ENCODE measurements around the gene TCHP. TPM values are rescaled to one million over a fixed set of nuclear protein-coding genes. Genes with fewer than 3 reads are reported as not detected.

TCHP gene
- total and polyA plus RNA-seq, 2 of the 13 experiments (the other 11 are each of a cell fraction or from before 2014, with no cell fraction given) = 6.7 to 12.2 TPM

DNA sequence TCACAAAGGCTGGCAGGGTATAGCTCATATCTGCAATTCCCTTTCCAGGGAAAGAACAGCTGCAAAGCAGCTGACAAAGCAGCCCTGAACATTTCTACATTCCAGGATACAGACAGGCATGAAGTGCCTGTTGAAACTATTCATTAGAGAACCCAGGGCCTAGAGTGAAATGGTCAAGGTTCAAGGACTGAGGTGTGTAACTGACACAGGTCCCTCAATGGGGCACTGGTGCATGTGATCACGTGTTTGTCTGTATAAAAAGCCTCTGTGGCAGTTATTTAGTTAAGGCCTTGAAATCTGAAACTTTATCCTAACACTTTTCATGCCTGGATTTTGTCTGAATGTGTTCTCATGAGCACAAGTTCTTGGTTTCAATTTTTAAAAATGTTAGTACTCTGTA, 49.0 kb downstream of the TCHP start (continued):
- TF ChIP-seq TRIM24 (CRISPR knock-in tag; IDR thresholded peaks at IDR 0.05) = no peak
- TF ChIP-seq, protein P1, sequence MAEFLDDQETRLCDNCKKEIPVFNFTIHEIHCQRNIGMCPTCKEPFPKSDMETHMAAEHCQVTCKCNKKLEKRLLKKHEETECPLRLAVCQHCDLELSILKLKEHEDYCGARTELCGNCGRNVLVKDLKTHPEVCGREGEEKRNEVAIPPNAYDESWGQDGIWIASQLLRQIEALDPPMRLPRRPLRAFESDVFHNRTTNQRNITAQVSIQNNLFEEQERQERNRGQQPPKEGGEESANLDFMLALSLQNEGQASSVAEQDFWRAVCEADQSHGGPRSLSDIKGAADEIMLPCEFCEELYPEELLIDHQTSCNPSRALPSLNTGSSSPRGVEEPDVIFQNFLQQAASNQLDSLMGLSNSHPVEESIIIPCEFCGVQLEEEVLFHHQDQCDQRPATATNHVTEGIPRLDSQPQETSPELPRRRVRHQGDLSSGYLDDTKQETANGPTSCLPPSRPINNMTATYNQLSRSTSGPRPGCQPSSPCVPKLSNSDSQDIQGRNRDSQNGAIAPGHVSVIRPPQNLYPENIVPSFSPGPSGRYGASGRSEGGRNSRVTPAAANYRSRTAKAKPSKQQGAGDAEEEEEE (CRISPR knock-in tag; IDR thresholded peaks at IDR 0.05; ENCODE audit: borderline replicate concordance) = no peak
- TF ChIP-seq ELF4 (CRISPR knock-in tag; IDR thresholded peaks at IDR 0.05; ENCODE audit: borderline replicate concordance) = no peak
- no peak for TF ChIP-seq ZFYVE20 (CRISPR knock-in tag; IDR thresholded peaks at IDR 0.05; ENCODE audit: borderline replicate concordance, low read depth)
- TF ChIP-seq, protein P2, sequence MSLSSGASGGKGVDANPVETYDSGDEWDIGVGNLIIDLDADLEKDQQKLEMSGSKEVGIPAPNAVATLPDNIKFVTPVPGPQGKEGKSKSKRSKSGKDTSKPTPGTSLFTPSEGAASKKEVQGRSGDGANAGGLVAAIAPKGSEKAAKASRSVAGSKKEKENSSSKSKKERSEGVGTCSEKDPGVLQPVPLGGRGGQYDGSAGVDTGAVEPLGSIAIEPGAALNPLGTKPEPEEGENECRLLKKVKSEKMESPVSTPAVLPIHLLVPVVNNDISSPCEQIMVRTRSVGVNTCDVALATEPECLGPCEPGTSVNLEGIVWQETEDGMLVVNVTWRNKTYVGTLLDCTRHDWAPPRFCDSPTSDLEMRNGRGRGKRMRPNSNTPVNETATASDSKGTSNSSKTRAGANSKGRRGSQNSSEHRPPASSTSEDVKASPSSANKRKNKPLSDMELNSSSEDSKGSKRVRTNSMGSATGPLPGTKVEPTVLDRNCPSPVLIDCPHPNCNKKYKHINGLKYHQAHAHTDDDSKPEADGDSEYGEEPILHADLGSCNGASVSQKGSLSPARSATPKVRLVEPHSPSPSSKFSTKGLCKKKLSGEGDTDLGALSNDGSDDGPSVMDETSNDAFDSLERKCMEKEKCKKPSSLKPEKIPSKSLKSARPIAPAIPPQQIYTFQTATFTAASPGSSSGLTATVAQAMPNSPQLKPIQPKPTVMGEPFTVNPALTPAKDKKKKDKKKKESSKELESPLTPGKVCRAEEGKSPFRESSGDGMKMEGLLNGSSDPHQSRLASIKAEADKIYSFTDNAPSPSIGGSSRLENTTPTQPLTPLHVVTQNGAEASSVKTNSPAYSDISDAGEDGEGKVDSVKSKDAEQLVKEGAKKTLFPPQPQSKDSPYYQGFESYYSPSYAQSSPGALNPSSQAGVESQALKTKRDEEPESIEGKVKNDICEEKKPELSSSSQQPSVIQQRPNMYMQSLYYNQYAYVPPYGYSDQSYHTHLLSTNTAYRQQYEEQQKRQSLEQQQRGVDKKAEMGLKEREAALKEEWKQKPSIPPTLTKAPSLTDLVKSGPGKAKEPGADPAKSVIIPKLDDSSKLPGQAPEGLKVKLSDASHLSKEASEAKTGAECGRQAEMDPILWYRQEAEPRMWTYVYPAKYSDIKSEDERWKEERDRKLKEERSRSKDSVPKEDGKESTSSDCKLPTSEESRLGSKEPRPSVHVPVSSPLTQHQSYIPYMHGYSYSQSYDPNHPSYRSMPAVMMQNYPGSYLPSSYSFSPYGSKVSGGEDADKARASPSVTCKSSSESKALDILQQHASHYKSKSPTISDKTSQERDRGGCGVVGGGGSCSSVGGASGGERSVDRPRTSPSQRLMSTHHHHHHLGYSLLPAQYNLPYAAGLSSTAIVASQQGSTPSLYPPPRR (CRISPR knock-in tag; IDR thresholded peaks at IDR 0.05; ENCODE audit: borderline replicate concordance) = no peak
- TF ChIP-seq KMT2B (CRISPR knock-in tag; IDR thresholded peaks at IDR 0.05) = peak; percentile 50; the same call in 1 of the 2 replicates
- peak; percentile 74 for TF ChIP-seq PHF5A (CRISPR knock-in tag; IDR thresholded peaks at IDR 0.05; ENCODE audit: low read depth, unreplicated experiment)
- TF ChIP-seq RCOR2 (CRISPR knock-in tag; IDR thresholded peaks at IDR 0.05) = peak; percentile 63
- TF ChIP-seq, protein P3, sequence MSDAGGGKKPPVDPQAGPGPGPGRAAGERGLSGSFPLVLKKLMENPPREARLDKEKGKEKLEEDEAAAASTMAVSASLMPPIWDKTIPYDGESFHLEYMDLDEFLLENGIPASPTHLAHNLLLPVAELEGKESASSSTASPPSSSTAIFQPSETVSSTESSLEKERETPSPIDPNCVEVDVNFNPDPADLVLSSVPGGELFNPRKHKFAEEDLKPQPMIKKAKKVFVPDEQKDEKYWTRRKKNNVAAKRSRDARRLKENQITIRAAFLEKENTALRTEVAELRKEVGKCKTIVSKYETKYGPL (CRISPR knock-in tag; IDR thresholded peaks at IDR 0.05) = no peak
- TF ChIP-seq ZNF251 (CRISPR knock-in tag; IDR thresholded peaks at IDR 0.05) = no peak
- no peak for TF ChIP-seq ATRX (CRISPR knock-in tag; IDR thresholded peaks at IDR 0.05; ENCODE audit: borderline replicate concordance)
- TF ChIP-seq EED (CRISPR knock-in tag; IDR thresholded peaks at IDR 0.05) = no peak
- TF ChIP-seq TAF15 (IDR thresholded peaks at IDR 0.05; ENCODE audit: low read depth, low read length, poor library complexity, severe bottlenecking) = no peak
- TF ChIP-seq, protein P4, sequence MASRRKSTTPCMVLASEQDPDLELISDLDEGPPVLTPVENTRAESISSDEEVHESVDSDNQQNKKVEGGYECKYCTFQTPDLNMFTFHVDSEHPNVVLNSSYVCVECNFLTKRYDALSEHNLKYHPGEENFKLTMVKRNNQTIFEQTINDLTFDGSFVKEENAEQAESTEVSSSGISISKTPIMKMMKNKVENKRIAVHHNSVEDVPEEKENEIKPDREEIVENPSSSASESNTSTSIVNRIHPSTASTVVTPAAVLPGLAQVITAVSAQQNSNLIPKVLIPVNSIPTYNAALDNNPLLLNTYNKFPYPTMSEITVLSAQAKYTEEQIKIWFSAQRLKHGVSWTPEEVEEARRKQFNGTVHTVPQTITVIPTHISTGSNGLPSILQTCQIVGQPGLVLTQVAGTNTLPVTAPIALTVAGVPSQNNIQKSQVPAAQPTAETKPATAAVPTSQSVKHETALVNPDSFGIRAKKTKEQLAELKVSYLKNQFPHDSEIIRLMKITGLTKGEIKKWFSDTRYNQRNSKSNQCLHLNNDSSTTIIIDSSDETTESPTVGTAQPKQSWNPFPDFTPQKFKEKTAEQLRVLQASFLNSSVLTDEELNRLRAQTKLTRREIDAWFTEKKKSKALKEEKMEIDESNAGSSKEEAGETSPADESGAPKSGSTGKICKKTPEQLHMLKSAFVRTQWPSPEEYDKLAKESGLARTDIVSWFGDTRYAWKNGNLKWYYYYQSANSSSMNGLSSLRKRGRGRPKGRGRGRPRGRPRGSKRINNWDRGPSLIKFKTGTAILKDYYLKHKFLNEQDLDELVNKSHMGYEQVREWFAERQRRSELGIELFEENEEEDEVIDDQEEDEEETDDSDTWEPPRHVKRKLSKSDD (CRISPR knock-in tag; IDR thresholded peaks at IDR 0.05; ENCODE audit: low read depth) = no peak
- no peak for TF ChIP-seq GLI4 (CRISPR knock-in tag; IDR thresholded peaks at IDR 0.05; ENCODE audit: borderline replicate concordance)
- TF ChIP-seq CCDC6 (CRISPR knock-in tag; IDR thresholded peaks at IDR 0.05) = no peak
- no peak for TF ChIP-seq ZNF563 (CRISPR knock-in tag; IDR thresholded peaks at IDR 0.05)
- no peak for TF ChIP-seq PCBP2 (optimal IDR thresholded peaks at IDR 0.05; ENCODE audit: low read depth, low read length, poor library complexity, severe bottlenecking)
- TF ChIP-seq, protein P5, sequence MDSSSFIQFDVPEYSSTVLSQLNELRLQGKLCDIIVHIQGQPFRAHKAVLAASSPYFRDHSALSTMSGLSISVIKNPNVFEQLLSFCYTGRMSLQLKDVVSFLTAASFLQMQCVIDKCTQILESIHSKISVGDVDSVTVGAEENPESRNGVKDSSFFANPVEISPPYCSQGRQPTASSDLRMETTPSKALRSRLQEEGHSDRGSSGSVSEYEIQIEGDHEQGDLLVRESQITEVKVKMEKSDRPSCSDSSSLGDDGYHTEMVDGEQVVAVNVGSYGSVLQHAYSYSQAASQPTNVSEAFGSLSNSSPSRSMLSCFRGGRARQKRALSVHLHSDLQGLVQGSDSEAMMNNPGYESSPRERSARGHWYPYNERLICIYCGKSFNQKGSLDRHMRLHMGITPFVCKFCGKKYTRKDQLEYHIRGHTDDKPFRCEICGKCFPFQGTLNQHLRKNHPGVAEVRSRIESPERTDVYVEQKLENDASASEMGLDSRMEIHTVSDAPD (CRISPR knock-in tag; IDR thresholded peaks at IDR 0.05) = no peak

All from HepG2 (cell line).